GM20000 (cell line): ENCODE data around the gene PRR14.

Experiments used
- DNase-seq: peaks from one replicate; pipeline ENCODE4 v3.0.0; 2012; ENCODE audit warnings: low spot score
- TF ChIP-seq, protein P1 (sequence below): IDR thresholded peaks from 2 replicates; pipeline ENCODE4 v1.5.1; 2012; ENCODE audit warnings: mild to moderate bottlenecking, control low read depth; ENCODE audit errors: extremely low read depth, missing control alignments

Gene PRR14

DNA sequence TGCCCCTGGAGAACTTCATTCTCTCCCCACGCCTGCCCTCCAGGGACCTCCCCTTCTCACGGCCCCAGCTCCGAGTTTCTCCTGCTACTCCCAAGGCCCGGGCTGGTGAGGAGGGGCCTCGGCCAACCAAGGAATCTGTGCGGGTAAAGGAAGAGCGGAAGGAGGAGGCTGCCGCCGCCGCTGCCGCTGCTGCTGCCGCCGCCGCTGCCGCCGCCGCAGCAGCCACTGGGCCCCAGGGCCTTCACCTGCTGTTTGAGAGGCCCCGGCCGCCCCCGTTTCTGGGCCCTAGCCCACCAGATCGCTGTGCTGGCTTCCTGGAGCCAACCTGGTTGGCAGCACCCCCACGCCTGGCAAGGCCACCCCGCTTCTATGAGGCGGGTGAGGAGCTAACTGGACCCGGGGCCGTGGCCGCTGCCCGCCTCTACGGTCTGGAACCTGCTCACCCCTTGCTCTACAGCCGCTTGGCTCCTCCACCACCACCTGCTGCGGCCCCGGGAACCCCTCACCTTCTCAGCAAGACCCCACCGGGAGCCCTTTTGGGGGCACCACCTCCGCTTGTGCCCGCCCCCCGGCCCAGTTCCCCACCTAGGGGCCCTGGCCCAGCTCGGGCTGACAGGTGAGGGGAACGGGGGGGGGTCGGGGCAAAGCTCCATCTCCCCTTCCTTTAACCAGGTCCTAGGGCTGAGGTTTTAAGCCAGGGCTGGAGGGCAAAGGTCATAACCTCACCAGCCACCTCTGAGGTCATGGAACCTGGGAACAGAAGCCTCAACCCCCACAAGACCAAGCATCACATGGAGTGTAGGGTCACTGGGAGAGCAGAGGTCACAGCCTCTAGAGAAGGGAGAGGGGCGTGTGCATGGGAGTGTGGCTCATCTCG lies 18.5 kb downstream of the PRR14 start:
- TF ChIP-seq, protein P1, sequence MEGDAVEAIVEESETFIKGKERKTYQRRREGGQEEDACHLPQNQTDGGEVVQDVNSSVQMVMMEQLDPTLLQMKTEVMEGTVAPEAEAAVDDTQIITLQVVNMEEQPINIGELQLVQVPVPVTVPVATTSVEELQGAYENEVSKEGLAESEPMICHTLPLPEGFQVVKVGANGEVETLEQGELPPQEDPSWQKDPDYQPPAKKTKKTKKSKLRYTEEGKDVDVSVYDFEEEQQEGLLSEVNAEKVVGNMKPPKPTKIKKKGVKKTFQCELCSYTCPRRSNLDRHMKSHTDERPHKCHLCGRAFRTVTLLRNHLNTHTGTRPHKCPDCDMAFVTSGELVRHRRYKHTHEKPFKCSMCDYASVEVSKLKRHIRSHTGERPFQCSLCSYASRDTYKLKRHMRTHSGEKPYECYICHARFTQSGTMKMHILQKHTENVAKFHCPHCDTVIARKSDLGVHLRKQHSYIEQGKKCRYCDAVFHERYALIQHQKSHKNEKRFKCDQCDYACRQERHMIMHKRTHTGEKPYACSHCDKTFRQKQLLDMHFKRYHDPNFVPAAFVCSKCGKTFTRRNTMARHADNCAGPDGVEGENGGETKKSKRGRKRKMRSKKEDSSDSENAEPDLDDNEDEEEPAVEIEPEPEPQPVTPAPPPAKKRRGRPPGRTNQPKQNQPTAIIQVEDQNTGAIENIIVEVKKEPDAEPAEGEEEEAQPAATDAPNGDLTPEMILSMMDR: no peak
- no peak for DNase-seq

DNA sequence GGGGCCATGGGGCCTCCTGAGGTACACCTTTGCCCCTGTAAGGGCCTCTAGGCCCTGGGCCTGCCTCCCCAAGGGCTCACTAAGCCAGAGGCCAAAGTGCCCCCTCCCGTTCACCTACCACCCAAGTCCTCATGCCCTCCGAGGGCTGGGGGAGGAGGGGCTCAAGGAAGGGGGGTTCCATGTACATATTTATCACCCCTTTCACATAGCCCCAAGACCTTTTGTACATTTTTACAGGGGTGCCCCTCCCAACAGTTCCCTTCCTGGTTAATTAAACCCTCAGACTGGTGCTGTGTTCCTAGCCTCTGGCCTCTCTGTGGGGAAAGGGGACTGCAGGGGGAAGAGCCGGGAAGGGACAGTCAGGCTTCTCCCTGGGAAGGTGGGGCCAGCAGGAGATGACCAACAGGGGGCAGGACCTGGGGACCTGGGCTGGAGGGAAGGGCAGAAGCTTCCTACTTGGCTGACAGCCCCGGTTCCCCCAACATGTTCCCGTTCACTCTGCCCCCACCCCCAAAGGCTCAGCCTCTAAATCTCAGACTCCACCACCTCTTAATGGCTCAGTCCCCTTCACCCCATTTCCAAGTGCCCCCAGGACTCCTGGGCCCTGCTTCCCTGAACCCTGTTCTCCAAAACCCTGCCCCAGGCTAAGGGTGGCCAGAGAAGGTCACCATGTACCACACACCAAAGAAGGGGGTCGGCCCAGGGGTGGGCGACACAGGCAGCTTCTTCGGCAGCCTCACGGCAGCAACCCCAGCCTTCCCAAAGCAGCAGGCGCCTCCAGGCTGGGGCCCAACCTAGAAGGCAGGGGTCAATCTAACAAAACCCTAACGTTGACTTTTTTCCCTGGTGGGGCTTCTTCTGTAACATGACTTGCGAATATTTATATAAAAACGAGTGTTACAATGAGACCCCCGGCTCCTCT lies 19.4 kb downstream of the PRR14 start:
- DNase-seq: no peak
- TF ChIP-seq, protein P1: no peak

DNA sequence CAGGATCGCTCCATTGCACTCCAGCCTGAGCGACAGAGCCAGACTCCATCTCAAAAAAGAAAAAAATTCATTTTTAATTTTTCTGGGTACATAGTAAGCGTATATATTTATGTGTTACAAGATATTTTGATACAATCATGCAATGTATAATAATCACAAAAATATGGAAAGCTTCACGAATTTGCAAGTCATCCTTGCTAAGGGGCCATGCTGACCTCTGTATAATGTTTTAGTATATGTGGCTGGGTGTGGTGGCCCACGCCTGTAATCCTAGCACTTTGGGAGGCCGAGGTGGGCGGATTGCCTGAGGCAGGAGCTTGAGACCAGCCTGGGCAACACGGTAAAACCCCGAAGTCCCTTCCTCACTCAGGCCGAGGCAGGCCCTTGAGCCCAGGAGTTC lies 24.4 kb downstream of the PRR14 start:
- no peak for DNase-seq
- TF ChIP-seq, protein P1: no peak

DNA sequence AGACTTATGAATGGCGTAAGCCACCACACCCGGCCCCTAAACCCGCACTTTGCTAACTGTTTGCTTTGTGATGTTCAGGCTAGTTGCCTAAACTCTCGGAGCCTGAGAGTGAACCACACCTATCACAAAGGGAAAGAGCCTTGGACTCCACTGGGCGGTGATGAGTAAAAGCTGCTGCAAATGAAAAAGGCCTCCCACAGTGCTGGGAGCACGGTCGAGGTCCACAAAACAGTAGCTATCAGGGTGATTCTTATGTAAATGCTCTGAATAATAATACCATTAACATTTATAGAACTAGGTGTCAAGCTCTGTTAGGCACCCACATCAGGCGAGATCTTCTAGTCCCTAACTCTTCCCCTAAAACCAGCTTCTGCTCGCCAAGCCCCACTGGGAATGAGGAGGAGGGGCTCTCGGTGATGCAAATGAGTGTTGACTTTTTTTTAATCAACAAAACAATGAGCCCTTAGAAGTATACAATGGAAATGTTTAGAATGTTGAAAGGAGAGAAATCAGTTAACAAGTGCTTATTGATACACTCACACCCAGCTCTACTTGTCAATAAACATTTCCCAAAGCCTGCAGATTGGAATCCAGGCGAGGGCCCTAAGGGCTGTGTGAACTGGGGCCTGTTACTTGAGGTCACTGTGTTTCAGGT lies 27.3 kb downstream of the PRR14 start:
- TF ChIP-seq, protein P1: no peak
- no peak for DNase-seq

DNA sequence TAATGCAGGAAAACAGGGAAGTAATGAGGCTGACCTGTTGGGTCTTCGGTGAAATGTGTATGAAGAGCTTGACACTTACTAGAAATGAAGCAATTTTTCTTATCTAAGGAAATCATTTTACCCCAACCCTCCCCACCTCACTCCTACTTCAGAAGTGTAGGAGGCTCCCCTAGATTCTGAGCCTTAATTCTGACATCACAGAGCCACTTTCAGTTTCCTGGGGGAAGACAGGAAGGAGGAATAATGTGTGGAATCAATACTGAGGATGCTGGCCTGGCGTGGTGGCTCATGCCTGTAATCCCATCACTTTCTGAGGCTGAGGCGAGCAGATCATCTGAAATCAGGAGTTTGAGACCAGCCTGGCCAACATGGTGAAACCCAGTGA lies 27.8 kb downstream of the PRR14 start:
- TF ChIP-seq, protein P1: no peak
- no peak for DNase-seq

DNA sequence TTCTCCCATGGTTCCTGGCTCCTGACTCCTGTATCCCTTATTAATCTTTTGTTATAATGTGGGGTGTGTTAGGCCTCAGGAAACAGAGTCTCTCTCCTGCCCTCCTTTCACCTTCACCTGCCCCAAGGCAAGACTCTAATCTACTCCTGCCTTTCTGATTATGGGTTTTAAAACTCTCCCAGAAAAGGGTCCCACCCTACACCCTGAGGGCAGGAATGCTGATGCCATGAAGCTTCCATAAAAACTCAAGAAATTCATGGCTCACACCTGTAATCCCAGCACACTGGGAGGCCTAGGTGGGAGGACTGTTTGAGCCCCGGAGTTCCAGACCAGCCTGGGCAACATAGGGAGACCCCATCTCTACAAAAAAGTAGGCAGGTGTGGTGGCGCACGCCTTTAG lies 29.6 kb downstream of the PRR14 start:
- TF ChIP-seq, protein P1: no peak
- no peak for DNase-seq
